PFSK-1 (cell line): ENCODE data around the gene JMJD1C.

Source experiments
- POLR2AphosphoS5 ChIP-seq: IDR thresholded peaks from 2 replicates; pipeline ENCODE4 v1.6.1; 2012; ENCODE audit warnings: low read depth, mild to moderate bottlenecking, control low read depth, low read length, moderate library complexity
- SIN3A ChIP-seq: IDR thresholded peaks from 2 replicates; pipeline ENCODE4 v1.6.1; 2012; ENCODE audit warnings: mild to moderate bottlenecking, low read length, moderate library complexity, borderline replicate concordance; ENCODE audit not compliant: insufficient read depth
- TAF1 ChIP-seq: IDR thresholded peaks from 2 replicates; pipeline ENCODE4 v1.6.1; 2012; ENCODE audit warnings: low read length, control low read depth, borderline replicate concordance; ENCODE audit not compliant: insufficient read depth
- TF ChIP-seq, protein P1 (sequence below), 2 experiments: IDR thresholded peaks; 2 replicates each; pipeline versions ENCODE4 v1.6.1 to v1.8.0; 2011 to 2012; ENCODE audit warnings: low read depth in 2 of 2, low read length in 2 of 2, control low read depth in 1 of 2, inconsistent platforms in 1 of 2, mild to moderate bottlenecking in 1 of 2, moderate library complexity in 1 of 2; ENCODE audit not compliant: insufficient read depth in 1 of 2

DNA sequence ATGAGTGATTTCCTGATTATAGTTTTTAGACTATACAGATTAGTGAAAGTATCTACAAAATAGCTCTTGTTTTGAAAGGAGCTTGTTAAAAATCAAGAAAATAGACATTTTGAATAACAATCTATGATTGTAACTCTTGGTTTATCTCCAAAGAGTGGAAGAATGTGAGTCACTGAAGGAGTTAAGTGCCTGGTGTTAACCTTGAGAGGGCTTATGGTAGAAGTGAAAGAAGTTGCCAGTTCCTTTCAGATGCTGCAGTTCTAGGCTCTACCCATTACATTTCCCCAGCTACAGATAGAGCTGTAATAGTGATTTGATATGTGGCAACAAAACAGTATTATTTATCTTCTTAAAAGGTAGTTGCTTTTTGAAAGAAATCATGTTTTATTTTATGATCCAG lies 320.0 kb downstream of the JMJD1C start:
- no peak for TF ChIP-seq POLR2AphosphoS5
- TF ChIP-seq SIN3A = no peak
- TF ChIP-seq TAF1 = no peak
- TF ChIP-seq, protein P1, sequence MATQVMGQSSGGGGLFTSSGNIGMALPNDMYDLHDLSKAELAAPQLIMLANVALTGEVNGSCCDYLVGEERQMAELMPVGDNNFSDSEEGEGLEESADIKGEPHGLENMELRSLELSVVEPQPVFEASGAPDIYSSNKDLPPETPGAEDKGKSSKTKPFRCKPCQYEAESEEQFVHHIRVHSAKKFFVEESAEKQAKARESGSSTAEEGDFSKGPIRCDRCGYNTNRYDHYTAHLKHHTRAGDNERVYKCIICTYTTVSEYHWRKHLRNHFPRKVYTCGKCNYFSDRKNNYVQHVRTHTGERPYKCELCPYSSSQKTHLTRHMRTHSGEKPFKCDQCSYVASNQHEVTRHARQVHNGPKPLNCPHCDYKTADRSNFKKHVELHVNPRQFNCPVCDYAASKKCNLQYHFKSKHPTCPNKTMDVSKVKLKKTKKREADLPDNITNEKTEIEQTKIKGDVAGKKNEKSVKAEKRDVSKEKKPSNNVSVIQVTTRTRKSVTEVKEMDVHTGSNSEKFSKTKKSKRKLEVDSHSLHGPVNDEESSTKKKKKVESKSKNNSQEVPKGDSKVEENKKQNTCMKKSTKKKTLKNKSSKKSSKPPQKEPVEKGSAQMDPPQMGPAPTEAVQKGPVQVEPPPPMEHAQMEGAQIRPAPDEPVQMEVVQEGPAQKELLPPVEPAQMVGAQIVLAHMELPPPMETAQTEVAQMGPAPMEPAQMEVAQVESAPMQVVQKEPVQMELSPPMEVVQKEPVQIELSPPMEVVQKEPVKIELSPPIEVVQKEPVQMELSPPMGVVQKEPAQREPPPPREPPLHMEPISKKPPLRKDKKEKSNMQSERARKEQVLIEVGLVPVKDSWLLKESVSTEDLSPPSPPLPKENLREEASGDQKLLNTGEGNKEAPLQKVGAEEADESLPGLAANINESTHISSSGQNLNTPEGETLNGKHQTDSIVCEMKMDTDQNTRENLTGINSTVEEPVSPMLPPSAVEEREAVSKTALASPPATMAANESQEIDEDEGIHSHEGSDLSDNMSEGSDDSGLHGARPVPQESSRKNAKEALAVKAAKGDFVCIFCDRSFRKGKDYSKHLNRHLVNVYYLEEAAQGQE (IDR thresholded peaks at IDR 0.05; ENCODE audit: insufficient read depth in 1 of 2, low read depth in 2 of 2, low read length in 2 of 2) = no peak
